Activated naive CD4-positive, alpha-beta T cell treated with anti-CD3 and anti-CD28 coated beads, Interleukin-2, amount 10 ng/mL, durations not matched to agents 7 days and 5 days (primary cell): ENCODE measurements around the gene TANC1.

Source experiments
- CTCF ChIA-PET: fragments of 350-600 bp; sonication (Branson Sonifier 250); formaldehyde crosslinking; loops from one replicate; lab custom pipeline; 2021; ENCODE audit warnings: antibody characterized with exemption; lab: Charles Lee
- DNase-seq: peaks from one replicate; pipeline ENCODE4 v3.0.0-alpha.2; 2020
- H3K27ac Mint-ChIP-seq: one replicate; pipeline ENCODE4 v1.8.0; 2021; ENCODE audit warnings: mild to moderate bottlenecking, moderate library complexity, mixed read lengths
- H3K27me3 Mint-ChIP-seq: one replicate; pipeline ENCODE4 v1.8.0; 2021; ENCODE audit warnings: mild to moderate bottlenecking, mixed read lengths
- H3K36me3 Mint-ChIP-seq: one replicate; pipeline ENCODE4 v1.8.0; 2021; ENCODE audit warnings: mixed read lengths
- H3K4me1 Mint-ChIP-seq: one replicate; pipeline ENCODE4 v1.8.0; 2021; ENCODE audit warnings: mixed read lengths
- H3K4me3 Mint-ChIP-seq: one replicate; pipeline ENCODE4 v1.8.0; 2021; ENCODE audit warnings: mild to moderate bottlenecking, moderate library complexity, mixed read lengths
- H3K9me3 Mint-ChIP-seq: one replicate; pipeline ENCODE4 v1.8.0; 2021; ENCODE audit warnings: mixed read lengths

The TANC1 gene

DNA sequence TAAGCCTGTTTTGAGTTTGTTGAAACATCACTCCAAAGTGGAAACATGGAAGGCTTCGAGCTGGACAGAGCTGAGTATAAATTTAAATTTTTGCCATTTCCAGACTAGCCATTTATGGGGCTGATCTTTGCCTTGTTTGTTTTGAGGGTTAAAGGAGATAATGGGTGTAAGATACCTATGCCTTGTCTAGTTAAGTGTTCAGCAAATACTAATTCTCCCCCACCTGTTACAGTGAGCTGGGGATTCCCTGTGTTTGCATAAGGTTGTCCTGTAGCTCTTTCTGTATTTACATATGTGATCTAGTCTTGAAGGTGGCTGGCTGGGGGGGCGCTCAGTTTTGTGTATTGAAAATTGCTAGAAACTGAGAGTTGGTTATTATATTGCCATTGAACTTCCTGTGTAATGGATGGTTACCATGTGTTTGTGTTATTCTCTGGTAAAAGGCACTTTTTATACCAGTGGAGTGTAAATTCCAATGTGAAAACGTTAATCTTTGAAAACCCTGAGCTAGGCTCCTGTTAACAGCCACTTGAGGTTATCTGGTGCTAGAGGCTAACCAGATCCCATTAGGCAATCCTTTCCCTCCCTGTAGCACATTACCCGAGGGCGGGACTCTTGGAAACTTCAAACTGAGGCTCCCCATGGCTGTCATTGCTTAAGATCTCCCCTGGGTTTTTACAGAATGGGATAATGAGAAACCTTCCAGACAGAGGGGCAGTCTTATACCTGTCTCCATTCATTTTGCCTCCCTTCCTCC, 26.7 kb downstream of the TANC1 start:
- H3K36me3 Mint-ChIP-seq: no peaks in the 10 kb centered on the region
- CTCF ChIA-PET: no interaction called here
- no peak overlapping the region for H3K4me3 Mint-ChIP-seq
- no peak for DNase-seq
- H3K27ac Mint-ChIP-seq: no peak overlapping the region
- no peaks in the 10 kb centered on the region for H3K9me3 Mint-ChIP-seq
- peaks cover 10% of the 10 kb centered on the region for H3K4me1 Mint-ChIP-seq
- peaks cover 8% of the 10 kb centered on the region for H3K27me3 Mint-ChIP-seq

DNA sequence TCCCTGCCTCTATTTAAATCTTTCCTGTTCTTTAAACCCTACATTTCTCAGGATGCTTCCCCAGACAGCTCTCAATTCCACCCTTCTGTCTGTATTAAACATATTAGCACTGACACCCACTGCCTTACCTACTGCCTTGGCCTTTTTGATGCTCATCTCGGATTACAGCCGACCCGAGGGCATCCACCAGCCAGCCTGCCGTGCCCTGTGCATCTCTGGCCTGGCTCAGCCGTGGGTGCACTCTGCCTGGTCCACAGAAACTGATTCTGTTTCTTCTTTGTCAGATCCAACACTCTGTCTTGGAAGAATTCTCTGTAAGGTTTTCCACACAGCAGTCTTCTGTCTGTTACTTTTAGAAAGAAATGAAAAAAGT, 27.2 kb downstream of the TANC1 start:
- no peaks in the 10 kb centered on the region for H3K36me3 Mint-ChIP-seq
- no peak overlapping the region for H3K4me3 Mint-ChIP-seq
- CTCF ChIA-PET: no interaction called here
- no peaks in the 10 kb centered on the region for H3K9me3 Mint-ChIP-seq
- H3K4me1 Mint-ChIP-seq: peaks cover 10% of the 10 kb centered on the region
- H3K27ac Mint-ChIP-seq: no peak overlapping the region
- no peak for DNase-seq
- H3K27me3 Mint-ChIP-seq: peaks cover 5% of the 10 kb centered on the region

DNA sequence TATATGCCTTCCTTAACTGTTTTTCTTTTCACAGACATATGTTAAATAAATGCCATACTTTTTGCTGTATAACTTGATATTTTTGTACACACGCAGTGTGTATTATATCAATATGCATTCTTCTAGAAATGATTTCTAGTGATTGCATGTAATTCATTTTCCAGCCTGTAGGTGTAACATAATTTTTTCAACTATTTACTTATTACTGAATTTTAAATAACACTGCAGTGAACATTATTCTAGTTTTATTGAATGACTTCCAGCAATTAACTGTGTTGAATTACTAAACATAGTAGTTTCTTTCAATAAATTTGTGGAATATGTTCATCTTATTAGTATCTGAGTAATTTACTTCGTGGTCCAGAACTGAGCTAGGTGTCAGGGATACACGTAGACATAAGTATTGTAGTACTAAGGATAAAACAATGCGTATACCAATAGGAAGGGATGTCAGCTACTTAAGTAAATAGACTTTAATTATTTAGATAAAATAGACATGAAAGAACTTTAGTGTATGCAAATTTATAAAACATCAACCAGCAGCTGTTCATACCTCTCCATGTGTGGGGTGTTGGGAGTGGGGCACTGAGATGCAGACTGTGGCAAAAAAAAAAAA, 28.0 kb downstream of the TANC1 start:
- no peak for DNase-seq
- no peaks in the 10 kb centered on the region for H3K9me3 Mint-ChIP-seq
- peaks cover 5% of the 10 kb centered on the region for H3K27me3 Mint-ChIP-seq
- H3K27ac Mint-ChIP-seq: no peak overlapping the region
- no peak overlapping the region for H3K4me3 Mint-ChIP-seq
- H3K4me1 Mint-ChIP-seq: peaks cover 10% of the 10 kb centered on the region
- no peaks in the 10 kb centered on the region for H3K36me3 Mint-ChIP-seq
- CTCF ChIA-PET: interaction anchor here (1.0 to 2.7 kb wide), 3 partner anchors 9 to 93 kb away, joined by 3 to 8 read pairs (median 4); no protein-coding TSS in a partner anchor

DNA sequence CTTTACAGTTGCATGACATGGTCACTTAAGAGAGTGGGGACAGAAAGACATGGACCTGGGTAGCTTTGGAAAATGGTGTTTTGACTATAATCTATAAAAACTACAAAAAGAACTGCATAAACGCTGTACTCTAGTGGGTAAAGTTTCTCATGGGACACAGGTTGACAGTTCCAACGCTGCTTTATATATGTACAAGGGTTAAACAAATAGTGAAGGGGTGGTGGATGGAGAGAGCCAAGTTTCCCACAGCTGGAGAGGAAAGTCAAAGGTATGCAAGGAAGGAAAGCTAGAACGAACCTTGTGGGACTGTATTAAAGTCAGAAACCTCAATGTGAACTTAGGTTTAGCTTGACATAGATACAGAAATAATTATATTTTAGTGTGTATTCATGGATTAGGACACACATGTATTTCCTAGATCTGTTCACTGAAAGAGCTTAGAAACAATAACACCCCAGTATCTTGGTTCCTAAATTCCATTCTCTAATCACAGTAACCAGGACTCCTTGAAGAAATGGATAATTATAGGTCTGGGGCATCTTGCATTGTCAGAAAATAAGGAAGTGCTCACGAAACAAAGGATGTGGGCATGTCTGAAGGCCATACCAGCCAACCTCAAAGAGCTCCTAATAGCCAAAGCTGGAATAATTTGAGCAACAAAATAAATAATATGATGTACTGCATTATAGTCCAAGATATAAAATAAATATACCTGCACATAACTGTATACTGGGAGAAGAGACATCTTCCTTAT, 28.8 kb downstream of the TANC1 start:
- Mint-ChIP-seq H3K9me3 (no peaks in the 10 kb centered on the region), H3K36me3 (no peaks in the 10 kb centered on the region), H3K4me3 (no peak overlapping the region), H3K27ac (no peak overlapping the region), H3K4me1 (peaks cover 10% of the 10 kb centered on the region), H3K27me3 (peaks cover 5% of the 10 kb centered on the region)
- CTCF ChIA-PET: interaction anchor here (1.0 to 2.7 kb wide), 3 partner anchors 10 to 94 kb away, joined by 3 to 8 read pairs (median 4); no protein-coding TSS in a partner anchor
- no peak for DNase-seq

DNA sequence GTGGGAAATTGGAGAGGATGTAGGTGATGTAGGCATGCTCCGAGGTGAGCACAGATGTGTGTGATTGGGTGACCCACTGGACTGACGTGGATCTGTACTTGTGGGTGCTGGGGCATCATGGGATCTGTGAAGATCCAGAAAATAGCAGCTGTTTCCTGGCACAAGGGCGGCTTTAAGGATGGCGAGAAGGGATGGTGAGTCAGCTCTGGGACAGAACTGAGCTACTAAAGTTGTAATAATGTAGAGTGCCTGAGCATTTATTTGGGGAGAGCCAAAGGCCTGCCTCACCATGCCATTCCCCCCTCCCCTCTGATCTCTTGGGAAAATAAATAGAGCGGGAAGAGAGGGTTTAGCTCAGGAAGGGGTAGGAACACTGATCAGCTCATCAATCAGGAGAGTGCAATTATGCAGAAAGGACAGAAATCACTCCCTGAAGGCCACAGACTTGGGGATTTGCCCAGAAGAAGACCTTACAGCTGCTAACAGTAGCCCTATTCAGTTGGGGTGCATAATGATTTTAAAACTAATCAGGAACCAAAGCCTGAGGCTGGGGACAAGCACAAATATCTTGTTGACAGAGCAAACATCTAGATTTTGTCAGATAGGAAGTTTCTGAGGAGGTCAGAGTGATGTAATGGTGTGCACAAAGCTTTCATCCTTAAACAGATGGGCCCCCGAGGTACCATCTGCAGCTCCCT, 30.3 kb downstream of the TANC1 start:
- peaks cover 10% of the 10 kb centered on the region for H3K4me1 Mint-ChIP-seq
- no peak overlapping the region for H3K4me3 Mint-ChIP-seq
- H3K27me3 Mint-ChIP-seq: peaks cover 5% of the 10 kb centered on the region
- H3K9me3 Mint-ChIP-seq: no peaks in the 10 kb centered on the region
- H3K36me3 Mint-ChIP-seq: no peaks in the 10 kb centered on the region
- H3K27ac Mint-ChIP-seq: no peak overlapping the region
- CTCF ChIA-PET: interaction anchor here (2.7 kb wide), 1 partner anchor 12 kb away, joined by 8 read pairs; no protein-coding TSS in a partner anchor
- DNase-seq: no peak

- Mint-ChIP-seq H3K27me3 (peaks cover 5% of the 10 kb centered on the region), H3K9me3 (no peaks in the 10 kb centered on the region), H3K4me3 (no peak overlapping the region), H3K4me1 (peaks cover 10% of the 10 kb centered on the region), H3K27ac (no peak overlapping the region), H3K36me3 (no peaks in the 10 kb centered on the region)
- DNase-seq: no peak
- CTCF ChIA-PET: no interaction called here
Measured at GRCh38 chr2:158999458-158999857, 31.0 kb downstream of the TANC1 start.

DNA sequence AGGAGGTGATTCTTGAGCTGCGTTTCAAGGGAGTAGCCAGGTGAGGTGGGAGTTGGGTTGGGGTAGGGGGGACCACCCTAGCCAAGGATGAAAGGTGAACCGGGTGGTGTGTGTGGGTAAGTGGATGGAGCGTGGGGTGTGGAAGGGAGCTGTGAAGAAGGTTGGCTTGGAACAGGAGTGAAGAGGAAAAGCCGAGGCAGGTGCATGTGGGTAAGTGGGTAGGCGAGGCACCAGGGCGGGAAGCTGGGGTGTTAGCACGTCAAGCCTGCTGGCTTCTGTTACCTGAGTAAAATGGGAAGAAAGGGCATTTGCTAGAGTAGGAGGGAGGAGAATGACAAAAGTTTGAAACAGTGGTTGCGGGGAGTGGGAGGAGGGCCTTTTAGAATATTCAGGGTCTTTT, 31.6 kb downstream of the TANC1 start:
- H3K9me3 Mint-ChIP-seq: no peaks in the 10 kb centered on the region
- H3K27ac Mint-ChIP-seq: no peak overlapping the region
- CTCF ChIA-PET: no interaction called here
- no peak overlapping the region for H3K4me3 Mint-ChIP-seq
- peaks cover 5% of the 10 kb centered on the region for H3K27me3 Mint-ChIP-seq
- no peaks in the 10 kb centered on the region for H3K36me3 Mint-ChIP-seq
- H3K4me1 Mint-ChIP-seq: peaks cover 10% of the 10 kb centered on the region
- no peak for DNase-seq

DNA sequence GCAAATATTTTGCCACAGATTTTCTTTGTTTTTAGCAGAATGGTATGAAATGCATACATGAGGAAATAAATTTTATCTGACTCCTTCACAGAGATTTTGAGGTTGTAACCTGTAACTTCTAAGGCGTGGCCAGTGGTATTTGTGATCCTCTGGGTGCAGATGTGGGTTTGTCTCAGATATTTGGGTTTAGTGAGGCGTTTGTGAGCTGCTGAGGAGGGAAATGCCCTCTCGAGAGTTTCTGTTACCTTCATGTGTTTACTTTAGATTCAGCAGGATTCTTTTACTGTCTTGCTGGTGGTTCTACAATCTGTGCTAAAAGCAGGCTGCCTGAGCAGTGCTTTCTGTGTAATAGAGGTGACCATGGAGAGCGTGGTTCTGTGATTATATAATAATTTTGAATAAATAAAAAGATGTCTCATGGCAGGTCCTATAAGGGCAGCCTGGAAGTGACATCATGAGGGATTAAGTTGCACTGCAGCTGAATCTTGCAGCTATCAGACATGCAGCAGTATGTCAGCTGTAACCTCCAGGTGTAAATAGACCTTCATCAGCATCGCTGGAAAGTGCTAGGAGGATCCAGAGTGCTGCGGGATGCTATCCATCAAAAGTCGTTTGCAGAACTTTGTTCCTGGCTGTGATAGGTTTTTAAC, 34.1 kb downstream of the TANC1 start:
- CTCF ChIA-PET: no interaction called here
- Mint-ChIP-seq H3K4me3 (no peak overlapping the region), H3K9me3 (no peaks in the 10 kb centered on the region), H3K27me3 (no peaks in the 10 kb centered on the region), H3K36me3 (no peaks in the 10 kb centered on the region), H3K4me1 (peaks cover 10% of the 10 kb centered on the region), H3K27ac (no peak overlapping the region)
- no peak for DNase-seq

GRCh38 chr2:159003555-159003954, 35.1 kb downstream of the TANC1 start:
- Mint-ChIP-seq H3K4me1 (peaks cover 9% of the 10 kb centered on the region), H3K27me3 (no peaks in the 10 kb centered on the region), H3K27ac (no peak overlapping the region), H3K36me3 (no peaks in the 10 kb centered on the region), H3K4me3 (no peak overlapping the region), H3K9me3 (no peaks in the 10 kb centered on the region)
- CTCF ChIA-PET: no interaction called here
- DNase-seq: no peak

GRCh38 chr2:159004849-159005248, 36.4 kb downstream of the TANC1 start:
- no peak for DNase-seq
- Mint-ChIP-seq H3K27me3 (no peaks in the 10 kb centered on the region), H3K36me3 (no peaks in the 10 kb centered on the region), H3K4me3 (no peak overlapping the region), H3K4me1 (no peaks in the 10 kb centered on the region), H3K9me3 (no peaks in the 10 kb centered on the region), H3K27ac (no peak overlapping the region)
- CTCF ChIA-PET: no interaction called here

DNA sequence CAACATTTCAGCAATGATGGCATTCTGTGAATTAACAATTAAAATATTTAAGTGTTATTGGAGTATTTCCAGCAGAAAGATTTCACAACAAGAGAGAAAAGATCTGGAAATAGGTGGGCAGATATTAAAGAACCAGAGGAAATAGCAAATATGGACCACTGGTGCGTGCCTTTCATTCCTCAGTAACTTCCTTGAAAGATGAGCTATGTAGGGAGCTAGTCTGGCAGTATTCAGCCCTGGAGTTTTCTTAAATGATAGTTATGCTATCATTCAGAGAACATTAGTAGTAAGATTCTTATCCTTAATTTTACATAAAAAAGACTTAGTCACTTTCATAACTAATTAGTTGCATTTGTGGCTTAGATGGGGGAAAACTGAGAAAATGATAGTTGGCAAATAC, 41.5 kb downstream of the TANC1 start:
- no peak for DNase-seq
- Mint-ChIP-seq H3K4me3 (no peak overlapping the region), H3K9me3 (peaks cover 8% of the 10 kb centered on the region), H3K27me3 (peaks cover 4% of the 10 kb centered on the region), H3K36me3 (no peaks in the 10 kb centered on the region), H3K4me1 (no peaks in the 10 kb centered on the region), H3K27ac (no peak overlapping the region)
- CTCF ChIA-PET: no interaction called here

DNA sequence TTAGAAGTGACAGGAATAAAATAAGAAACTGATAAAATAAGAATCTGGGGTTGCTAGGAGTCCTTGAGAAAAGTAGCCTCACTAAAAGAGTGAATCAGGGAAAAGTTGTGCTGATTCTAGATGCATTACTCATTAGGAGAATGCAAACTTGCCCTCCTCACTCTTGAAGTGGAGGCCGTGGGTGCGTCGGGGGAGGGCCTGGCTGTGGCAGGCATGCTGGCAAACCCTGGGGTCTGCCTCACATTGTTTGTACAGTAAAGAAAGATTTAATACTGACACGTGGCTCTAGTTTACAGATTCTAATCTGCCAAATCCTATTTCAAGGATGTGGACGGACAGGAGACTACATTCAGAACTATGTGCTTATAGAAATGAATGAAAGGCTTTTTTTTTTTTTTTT, 41.9 kb downstream of the TANC1 start:
- Mint-ChIP-seq H3K9me3 (peaks cover 10% of the 10 kb centered on the region), H3K36me3 (no peaks in the 10 kb centered on the region), H3K27me3 (peaks cover 4% of the 10 kb centered on the region), H3K4me3 (no peak overlapping the region), H3K4me1 (no peaks in the 10 kb centered on the region), H3K27ac (no peak overlapping the region)
- DNase-seq: no peak
- CTCF ChIA-PET: no interaction called here

DNA sequence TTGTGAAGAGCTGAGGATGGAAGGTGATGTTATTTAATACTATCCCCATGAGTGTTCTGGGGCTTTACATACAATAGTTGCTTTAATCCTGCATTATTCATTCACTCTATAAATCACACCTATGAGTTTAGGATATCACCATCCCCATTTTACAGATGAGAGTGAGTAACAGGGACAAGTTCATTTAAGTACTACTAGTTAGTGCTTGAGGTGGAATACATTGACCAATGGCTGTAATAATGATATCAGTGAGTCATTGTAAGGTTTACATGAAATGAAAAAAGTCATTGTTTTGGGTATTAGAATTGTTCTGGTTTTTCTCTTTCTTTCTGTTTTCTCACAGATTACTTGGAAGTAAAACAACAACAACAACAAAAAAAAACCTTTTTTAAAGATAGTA, 42.5 kb downstream of the TANC1 start:
- Mint-ChIP-seq H3K27me3 (peaks cover 4% of the 10 kb centered on the region), H3K4me1 (no peaks in the 10 kb centered on the region), H3K9me3 (peaks cover 17% of the 10 kb centered on the region), H3K36me3 (no peaks in the 10 kb centered on the region), H3K4me3 (no peak overlapping the region), H3K27ac (no peak overlapping the region)
- no peak for DNase-seq
- CTCF ChIA-PET: no interaction called here

GRCh38 chr2:159012142-159012541, 43.7 kb downstream of the TANC1 start:
- H3K27ac Mint-ChIP-seq: no peak overlapping the region
- DNase-seq: no peak
- peaks cover 24% of the 10 kb centered on the region for H3K9me3 Mint-ChIP-seq
- H3K4me1 Mint-ChIP-seq: no peaks in the 10 kb centered on the region
- no peak overlapping the region for H3K4me3 Mint-ChIP-seq
- H3K36me3 Mint-ChIP-seq: no peaks in the 10 kb centered on the region
- H3K27me3 Mint-ChIP-seq: peaks cover 4% of the 10 kb centered on the region
- CTCF ChIA-PET: no interaction called here
